NCI-H226 (cell line): ENCODE data around the gene WTAP.
"Not testable (repeated sequence)": the region's sequence is repeated elsewhere in the genome, so short reads cannot be mapped to it uniquely, and the experiment has no call there.

ENCODE experiments used
- DNase-seq: peaks from one replicate; pipeline ENCODE4 v3.0.0-alpha.2; 2015

Gene WTAP

DNA sequence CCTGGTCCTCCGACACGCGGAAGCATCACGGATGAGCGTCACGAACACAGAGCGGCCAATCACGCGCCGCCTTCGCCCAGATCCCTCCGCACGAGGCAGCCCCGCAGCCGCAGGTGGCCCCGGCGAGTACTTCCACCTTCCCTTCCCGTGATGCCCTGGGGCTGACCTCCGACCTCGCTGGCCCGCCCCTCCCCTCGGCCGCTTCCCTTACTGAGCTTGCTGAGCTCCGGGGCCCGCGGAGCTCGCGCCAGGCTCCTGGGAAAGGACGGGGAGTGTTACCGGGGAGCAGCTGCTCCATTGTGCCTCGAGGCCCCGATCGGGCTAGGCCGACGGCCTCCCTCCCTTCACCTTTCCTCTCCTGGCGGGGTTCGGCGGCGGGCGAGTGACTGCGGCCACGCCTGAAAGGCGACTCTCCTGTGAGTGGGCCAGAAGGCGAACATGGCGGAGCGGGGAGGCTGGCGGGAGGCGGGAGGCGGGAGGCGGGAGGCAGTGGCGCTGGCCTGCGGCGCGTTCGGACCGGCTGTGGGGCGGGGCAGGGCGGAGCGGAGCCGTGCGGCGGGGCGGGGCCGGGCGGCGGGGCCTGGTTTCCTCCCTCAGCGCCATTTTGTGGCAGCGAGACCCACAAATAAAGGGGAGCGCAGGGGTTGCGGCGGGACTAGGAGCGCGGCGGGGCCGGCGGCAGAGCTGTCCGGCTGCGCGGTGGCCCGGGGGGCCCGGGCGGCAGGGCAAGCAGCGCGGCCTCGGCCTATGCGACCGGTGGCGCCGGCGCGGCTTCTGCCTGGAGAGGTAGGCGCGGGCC lies at the start of gene WTAP:
TSS of gene WTAP (plus strand) at position 589 of the 799 bp plus-strand sequence. CDS start 8,760 bp downstream, outside the sequence.
- peak; percentile 97 for DNase-seq

DNA sequence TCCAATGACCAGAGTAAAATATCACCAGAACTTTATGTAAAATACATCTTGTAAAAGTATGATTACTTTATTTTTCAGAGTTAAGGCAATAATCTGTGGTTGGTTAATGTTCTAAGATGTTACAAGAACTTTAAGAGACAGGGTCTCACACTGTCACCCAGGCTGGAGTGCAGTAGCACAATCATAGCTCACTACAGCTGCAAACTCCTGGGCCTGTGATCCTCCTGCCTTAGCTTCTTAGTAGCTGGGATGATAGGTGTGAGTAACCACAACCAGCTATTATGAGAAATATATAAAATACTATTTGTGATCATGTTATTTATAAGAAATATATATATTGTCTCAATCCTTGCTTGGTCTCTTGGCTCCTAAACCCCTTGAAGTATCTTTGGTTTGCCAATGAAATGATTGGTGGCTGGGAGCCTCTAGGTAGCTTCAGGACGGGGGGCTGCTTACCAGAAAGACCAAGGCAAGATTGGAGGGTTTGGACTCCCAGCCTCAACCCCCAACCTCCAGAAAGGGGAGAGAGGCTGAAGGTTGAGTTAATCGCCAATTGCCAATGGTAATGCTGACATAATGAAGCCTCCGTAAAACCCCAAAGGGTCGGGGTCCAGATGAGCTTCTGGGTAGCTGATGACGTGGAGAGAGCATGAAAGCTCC lies 49.7 kb upstream of the WTAP start:
- DNase-seq = no peak

DNA sequence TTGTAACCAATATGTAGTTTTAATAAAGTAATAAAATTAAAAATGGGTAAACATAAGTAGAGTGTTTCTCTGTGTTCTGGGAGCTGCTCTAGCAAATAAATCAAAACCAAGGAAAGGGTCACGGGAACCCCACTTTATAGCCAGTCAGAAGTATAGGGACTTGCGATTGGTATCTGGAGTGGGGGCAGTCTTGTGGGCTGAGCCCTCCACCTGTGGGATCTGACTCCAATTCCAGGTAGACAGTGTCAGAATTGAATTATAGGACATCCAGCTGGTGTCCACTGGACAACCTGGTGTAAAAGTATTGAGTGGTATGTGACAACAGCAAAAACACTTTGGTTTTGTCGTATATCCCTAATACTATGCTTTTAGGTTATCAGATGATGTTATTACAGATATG lies 48.7 kb upstream of the WTAP start:
- no peak for DNase-seq

DNA sequence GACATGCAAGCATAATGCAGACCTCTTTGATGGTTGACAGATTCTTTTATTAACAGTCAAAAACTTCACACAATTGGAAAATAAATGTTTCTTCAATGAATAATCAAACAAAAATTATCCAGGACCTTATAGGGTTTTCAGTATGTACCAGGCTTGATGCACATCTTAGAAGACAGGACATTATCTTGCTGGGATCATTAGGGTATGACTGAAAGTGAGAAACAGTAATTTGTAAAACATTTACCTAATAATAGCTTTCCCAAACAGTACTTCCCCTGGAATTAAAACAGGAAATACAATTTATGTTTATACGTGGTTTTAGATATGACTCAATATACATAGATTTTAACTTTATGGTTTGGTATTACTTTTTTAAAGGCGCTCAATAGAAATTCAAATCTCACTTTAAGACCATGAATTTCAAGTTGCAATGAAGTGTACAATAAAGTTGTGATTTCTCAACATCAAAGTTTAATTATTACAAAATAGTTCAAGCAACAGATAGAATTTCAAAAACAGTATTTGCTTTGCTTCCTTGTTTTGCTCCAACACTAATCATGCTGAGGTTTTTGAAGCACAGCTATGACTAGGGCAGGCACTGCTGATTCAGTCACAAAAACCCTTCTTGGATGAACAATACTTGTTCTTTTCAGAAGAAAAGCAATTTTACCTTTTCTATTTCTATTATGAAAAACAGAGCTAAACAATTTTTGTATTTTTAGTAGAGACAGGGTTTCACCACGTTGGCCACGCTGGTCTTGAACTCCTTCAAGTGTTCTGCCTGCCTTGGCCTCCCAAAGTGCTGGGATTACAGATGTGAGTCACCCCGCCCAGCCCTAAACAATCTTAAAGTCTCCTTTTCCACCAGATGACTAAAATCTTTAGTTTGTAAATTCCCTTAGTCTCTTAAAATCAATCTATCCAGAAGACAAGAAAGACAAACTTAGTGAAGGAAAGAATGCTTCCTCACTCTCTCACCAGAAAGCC lies 47.9 kb upstream of the WTAP start:
- DNase-seq = no peak

DNA sequence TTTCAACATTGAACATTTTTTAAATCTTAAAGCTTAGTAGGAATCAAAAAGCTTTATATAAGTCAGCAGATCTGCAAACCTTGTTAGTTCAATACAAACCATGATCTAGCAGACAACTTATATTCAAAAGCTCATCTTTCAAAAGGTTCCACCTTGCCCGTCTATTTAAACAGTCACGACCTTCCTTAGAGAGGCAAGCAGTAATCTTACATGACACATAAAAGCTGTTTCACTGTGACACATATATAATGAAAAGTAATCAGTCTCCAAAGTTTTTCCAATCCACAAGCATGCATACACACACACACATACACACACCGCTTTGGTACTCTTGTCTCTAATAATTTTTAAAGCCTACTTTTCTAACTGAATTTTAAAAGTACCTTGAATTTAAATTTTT lies 47.2 kb upstream of the WTAP start:
- DNase-seq = no peak

DNA sequence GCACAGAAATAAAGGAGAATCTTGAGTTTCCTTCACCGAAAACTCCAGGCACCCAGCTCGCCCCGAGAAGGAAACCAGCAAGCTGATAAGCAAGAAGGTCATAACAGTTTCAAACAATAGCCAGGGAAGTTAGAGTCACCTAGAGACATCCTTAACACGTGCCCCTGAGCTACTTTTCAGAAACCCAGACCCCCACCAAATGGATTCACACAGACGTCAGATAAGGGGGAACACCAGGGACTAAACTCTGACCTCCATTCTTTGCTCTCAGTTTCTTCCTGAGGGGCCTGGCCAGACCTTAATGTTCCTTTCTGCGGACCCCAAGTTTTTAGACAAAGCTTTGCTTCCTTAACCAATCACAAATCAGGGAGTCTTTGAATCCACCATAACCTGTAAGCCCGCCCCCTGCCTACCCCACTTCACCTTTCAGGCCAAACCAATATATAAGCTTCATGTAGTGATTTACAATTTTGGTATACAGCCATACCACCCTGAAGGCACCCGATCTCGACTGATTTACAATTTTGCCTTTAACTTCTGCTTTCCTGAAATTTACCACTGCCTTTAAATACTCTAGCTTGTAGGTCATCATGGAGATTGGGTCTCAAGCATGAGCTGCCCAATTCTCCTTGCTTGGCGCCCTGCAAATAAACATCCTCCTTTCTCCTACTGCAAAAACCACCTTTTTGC lies 46.0 kb upstream of the WTAP start:
- no peak for DNase-seq

DNA sequence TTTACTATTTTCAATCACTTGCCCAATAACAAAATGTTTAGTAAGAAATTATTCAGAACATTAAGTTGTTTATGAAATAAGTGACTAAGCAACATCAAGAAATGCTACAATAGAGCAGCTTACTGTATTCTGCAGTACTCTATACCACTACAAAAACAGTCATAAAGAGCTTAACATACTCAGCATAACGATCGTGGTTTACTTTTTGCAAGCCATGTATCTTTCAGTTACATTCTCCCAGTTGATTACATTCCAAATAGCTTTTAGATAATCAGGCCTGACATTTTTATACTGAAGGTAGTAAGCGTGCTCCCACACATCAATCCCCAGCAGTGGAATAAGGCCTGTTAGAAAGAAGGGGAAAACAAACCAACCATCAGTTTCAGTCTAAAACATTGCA lies 45.0 kb upstream of the WTAP start:
- DNase-seq = no peak

DNA sequence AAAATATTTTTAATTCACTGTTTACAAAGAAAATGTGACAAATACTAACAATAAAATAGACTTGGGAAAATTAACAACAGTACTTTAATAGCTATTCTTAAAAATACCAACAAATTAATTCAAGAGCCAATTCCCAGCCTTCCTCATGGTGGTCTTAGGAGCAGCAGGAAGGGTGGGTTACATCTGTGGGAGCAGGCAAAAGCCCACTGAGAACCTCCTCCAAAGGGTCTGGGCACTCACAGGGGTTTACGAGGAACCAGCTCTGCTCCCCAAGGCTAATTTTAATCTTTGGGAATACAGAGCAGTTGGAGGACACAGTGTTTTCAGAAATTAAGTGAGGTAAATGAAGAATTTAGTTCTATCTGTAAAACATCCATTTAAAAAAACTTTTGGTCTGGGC lies 44.5 kb upstream of the WTAP start:
- no peak for DNase-seq

DNA sequence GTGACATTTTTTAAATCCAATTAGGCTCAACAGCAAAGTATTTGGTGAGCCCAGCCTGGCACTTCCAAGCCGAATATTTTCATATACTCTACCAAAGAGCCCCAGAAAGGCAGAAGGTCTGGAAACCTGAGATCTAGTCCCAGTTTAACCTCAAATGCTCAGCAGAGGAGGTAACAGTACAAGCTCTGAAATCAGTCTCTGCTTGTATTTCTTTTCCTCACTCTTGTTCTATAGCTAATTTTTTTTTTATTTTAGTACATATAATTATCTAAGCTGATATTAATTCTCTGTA lies 43.3 kb upstream of the WTAP start:
- no peak for DNase-seq

DNA sequence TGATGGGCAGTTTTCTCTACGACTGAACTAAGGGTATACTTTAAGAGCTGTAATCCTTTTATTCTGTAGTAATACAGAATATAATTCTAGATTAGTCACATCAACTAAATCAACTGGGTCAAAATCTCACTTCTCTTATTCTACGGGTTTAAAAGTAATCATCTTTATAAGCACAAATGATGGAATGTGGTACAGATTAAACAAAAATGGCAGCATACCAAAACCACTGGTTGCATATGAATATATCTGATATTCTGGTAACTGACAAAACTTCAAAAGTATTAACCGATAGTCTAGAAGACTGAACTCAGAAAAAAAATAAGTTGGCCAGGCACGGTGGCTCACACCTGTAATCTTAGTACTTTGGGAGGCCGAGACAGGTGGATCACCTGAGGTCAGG lies 41.3 kb upstream of the WTAP start:
- DNase-seq = no peak

DNA sequence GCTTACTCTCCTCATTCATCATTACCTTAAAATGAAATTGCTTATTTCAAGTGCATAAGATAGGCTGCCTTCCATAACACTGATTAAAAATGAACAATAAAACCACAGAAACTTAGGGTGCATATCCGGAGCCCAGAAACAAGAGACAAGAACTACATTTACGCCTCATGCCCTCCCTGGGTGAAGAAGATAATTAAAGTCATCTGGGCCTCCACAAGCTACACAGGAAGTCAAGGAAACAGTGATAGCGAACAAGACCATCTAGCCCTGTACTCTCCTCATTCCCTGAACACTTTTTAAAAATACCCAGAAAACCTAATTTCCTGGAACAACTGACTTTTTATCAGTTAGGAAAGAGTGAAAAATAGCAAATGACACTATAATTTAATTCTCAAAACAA lies 40.6 kb upstream of the WTAP start:
- DNase-seq = no peak

DNA sequence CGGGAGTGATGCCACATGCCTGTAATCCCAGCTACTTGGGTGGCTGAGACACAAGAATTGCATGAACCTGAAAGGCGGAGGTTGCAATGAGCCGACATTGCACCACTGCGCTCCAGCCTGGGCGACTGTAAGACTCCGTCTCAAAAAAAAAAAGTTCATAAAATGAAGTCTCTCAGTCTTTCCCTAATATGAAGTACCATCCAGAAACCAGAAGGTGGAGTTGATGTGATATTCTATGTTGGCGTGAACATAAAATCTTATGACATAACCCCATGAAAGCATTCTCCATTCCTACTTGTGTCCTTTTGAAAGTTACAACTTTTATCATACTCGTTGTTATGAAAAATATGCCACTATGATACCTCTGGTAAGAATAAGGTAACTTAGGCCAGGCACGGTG lies 40.0 kb upstream of the WTAP start:
- no peak for DNase-seq

DNA sequence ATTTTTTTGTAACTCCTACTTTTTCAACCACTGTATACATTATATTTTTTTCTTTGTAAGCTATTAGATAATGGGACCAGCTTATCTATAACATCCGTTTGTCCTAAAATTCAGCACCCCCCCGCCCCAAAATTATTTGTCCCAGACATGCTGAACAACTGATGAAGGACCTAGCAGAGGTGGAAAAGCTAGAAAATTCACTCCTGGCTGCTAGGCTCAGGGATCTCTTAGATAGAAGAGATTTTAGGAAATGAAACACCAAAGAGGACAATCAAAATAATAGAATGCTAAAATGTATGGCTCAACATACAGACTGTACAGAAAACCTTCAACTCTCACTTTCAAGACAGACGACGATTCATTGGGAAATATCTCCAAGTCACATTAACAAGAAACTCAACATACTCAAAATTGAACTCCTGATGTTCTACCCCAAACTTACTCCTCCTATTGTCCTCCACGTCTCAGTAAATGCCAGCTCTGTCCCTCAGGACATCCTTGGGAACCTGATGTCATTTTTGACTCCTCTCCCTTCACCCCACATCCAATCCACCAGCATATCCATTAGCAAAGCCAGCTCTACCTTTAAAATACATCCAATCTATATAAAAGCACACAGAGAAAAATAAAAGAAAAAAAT lies 38.9 kb upstream of the WTAP start:
- DNase-seq = no peak

DNA sequence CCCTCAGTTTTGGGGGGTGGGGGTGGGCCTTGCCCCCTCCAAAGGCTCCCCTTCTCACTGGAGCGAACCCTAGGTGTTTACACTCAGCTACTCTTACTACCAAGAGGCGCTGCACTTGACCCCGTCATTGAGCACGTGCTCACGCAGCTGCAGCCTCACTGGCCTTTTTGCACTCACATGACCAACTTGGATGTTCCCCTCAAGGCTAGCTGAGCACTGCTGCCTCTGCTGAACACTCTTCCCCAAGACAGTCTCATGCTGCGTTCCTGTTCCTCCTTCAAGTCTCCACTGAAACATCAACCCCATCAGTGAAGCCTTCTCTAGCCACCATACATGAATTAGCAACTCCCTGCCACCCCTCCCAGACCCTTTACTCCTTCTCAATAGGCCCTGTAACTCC lies 38.3 kb upstream of the WTAP start:
- no peak for DNase-seq

DNA sequence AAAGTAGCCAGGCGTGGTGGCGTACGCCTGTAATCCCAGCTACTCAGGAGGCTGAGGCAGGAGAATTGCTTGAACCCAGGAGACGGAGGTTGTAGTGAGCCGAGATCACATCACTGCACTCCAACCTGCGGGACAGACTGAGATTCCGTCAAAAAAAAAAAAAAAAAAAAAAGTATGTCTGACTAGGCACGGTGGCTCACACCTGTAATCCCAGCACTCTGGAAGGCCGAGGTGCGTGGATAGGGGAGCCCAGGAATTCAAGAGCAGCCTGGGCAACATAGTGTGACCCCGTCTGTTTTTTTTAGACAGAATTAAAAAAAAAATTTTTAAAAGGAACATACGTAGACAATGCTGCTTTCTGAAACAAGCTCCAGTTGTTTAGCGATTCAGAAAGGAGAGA lies 37.2 kb upstream of the WTAP start:
- DNase-seq = not testable (repeated sequence)

DNA sequence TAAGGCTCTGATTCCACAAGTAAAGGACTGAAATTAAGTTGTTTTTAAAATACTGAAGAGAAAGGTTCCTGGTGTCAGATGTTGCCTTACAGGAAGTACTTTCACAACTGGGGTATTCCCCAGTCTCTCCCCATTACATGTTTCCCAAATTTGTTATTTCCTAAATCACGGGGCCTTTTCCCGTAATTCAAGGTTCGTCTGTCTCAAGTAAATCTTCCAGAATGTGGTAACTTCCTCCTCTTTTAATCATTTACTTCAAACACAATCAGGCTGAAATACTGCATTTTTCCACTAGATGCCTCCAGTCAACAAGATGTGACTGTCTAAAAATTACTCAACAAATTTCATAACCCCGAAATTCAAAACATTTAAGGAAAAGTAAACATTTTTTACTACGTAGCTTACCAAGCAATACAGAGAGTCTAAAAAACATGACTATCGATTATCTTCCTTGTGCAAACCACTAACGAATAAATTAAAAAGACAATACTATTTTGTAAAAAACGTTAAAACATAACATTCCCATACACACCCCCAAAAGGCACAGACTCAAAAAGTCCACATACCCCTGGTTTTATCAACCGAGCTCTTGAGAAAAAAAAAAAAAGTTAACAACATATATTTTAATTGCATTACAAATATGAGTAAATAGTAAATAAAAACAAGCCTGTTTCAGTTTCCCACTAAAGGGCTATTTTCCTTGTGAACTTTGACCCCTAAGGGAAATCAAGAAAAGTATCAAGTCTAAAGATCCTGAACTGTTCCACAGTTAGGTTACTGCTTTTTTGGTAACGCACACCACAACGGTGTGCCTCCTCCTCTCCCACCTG lies 36.0 kb upstream of the WTAP start:
- DNase-seq = peak; percentile 63

DNA sequence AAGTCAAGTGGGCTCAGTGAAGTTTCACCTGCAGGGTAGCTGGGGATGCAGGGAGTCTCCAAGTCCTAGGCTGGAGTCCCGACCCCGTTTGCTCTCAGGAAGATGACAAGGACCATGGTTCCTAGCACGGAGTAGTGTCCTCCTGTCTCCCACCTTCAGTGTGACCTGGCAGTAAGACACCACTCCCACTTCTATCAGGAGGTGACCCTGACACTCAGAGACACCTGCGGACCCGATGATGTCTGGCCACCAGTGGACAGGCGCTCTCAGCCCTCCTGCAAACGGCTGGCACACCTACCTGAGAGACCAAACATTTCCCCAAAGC lies 35.4 kb upstream of the WTAP start:
- DNase-seq = no peak

DNA sequence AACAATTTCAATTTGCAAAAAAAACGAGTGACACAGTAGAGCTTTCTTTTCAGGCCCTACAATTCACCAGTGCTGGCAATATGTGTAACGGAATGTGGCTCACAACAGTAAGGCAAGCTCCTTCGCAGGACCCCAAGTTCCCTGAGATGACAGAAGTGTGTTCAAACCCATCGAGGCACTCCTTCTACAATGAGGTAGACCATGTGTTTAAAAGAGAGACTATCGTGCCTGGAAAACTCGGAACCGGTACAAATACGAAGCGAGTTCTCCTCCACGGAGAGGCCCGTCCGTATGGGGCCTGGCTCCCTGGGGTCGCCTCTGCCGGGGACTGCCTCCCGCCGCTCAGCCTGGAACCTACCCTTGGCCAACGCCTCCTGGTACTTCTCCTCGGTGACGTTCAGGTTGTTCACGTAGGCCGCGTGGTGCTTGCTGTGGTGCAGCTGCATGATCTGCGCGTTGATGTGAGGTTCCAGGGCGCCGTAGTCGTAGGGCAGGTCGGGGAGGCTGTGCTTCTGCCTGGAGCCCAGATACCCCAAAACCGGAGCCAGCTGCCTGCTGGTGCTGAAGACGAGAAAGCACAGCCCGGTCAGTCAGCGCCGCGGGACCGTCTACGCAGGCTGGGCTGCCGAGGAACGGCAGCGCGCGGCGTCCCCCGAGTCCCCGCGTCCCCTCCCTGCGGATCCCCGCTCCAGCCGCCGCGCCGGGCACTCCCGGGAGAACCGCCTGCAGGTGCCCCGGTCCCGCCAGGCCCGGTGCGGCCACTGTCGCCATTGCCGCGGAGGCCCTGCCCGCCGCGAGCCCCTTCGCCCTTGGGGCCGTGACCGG lies 34.8 kb upstream of the WTAP start:
- peak; percentile 32 for DNase-seq

DNA sequence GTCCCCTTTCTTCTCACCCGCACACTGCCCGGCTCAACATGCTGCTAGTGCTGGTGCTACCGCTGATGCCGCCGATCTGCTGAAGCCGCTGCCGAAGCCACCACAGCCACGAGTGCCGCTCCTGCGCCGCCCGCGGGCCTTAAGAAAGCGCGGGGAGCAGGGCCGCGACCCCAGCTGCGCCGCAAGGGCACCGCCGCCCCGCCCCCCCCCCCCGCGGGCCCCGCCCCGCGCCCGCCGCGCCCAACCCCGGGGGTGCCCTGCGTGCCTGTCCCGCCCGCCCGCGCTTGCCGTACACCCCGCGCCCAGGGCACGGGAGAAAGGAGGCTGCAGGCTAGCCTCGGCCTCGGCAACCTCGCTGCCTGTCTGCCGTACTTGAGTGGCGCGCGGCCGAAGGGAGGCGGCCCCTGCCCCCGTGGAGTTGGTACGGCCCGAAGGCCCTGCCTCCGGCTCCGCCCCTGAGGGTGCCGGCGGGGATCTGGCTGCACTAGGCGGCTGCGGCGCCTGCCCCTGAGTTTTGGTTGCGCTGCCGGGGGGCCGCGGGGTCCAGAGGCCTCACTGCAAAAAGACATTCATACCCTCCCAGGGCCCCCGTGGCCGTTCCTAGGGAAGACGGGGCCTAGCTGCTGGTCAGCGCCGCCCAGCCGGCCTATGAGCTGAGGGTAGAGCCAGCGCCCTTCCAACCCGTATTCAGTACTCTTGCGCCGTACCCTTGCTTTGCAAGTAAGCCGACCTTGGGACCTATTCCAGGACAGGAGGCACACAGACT lies 34.0 kb upstream of the WTAP start, which contains the start of gene SOD2:
TSS of gene SOD2 (minus strand) at position 114 of the 766 bp plus-strand sequence. CDS start at position 40, 74 bp downstream.
- DNase-seq = peak; percentile 90
